ENCODE results near the gene ECE2. TPM values are rescaled to one million over a fixed set of nuclear protein-coding genes. Genes with fewer than 3 reads are reported as not detected.

The ECE2 gene
- total RNA-seq, 2 donors from 2014 or later = not detected

- Mint-ChIP-seq H3K27me3 (peaks cover 6% of the 10 kb centered on the region), H3K4me3 (no peak overlapping the region), H3K36me3 (ENCODE audit: low read depth) (no peaks in the 10 kb centered on the region), H3K27ac (no peak overlapping the region), H3K4me1 (peaks cover 9% of the 10 kb centered on the region)
- DNase-seq (no peak), ATAC-seq (no peak)
- no peaks in the 10 kb centered on the region for H3K9me3 ChIP-seq (ENCODE audit: control insufficient read depth, low read length, poor library complexity, severe bottlenecking)
Observed at GRCh38 chr3:184295771-184296170, 19.9 kb downstream of the ECE2 start.

DNA sequence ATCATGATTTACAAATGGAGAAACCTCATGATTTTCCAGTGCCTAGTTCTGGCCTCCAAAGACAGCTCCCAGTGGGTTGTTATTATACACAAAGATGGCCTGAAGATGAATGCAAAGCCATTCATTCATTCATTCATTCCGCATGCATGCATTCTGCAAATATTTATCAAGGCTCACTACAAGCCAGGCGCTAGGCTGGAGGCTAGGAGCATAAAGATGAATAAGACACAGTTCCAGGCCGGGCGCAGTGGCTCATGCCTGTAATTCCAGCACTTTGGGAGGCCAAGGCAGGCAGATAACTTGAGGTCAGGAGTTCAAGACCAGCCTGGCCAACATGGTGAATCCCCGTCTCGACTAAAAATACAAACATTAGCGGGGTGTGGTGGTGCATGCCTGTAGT, 20.8 kb downstream of the ECE2 start:
- ATAC-seq = no peak
- no peak overlapping the region for H3K4me3 Mint-ChIP-seq
- no peak for DNase-seq
- H3K9me3 ChIP-seq (ENCODE audit: control insufficient read depth, low read length, poor library complexity, severe bottlenecking) = no peaks in the 10 kb centered on the region
- no peaks in the 10 kb centered on the region for H3K36me3 Mint-ChIP-seq (ENCODE audit: low read depth)
- peaks cover 6% of the 10 kb centered on the region for H3K27me3 Mint-ChIP-seq
- H3K4me1 Mint-ChIP-seq = peaks cover 11% of the 10 kb centered on the region
- H3K27ac Mint-ChIP-seq = no peak overlapping the region

DNA sequence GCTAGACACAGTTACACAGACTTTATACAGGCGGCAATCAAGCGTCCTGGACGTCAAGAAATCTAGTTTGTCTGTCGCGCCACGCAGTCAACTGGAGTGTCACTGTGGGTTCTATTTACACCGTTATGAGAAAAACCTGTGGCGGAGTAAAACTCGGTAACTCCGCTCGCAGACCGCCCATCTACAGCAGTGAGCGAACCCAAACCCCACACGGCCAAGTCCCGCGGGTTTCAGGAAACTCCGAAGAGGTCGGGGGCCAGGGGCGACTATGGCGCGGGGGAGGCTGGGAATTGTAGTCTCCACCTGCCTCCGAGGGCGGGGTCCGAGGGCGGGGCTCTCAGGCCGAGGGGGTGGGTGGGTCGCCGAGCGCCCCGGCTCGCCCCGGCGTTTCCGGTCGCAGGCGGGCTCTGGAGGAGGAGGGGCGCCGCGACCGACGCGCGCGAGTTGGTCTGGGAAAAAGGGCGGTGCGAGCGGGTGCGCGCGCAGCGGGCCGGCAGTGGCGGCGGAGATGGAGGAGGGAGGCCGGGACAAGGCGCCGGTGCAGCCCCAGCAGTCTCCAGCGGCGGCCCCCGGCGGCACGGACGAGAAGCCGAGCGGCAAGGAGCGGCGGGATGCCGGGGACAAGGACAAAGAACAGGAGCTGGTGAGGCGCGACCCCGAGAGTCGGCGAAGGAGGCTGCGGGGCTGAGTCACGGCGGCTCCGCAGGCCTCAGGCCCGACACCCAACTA, 23.1 kb downstream of the ECE2 start, which contains the start of gene PSMD2:
Gene PSMD2, plus strand, starts transcription at position 483 of the 729 bp plus-strand sequence. Its CDS starts 26 bp downstream, at position 509.
- Mint-ChIP-seq H3K4me3 (peak within 1 kb of the TSS; percentile 92), H3K27me3 (no peaks in the 10 kb centered on the region), H3K4me1 (peaks cover 16% of the 10 kb centered on the region), H3K27ac (peak within 1 kb of the TSS; percentile 91), H3K36me3 (ENCODE audit: low read depth) (no peaks in the 10 kb centered on the region)
- DNase-seq (peak; percentile 95 to 98 (median 98)), ATAC-seq (peak; percentile 96)
- no peaks in the 10 kb centered on the region for H3K9me3 ChIP-seq (ENCODE audit: control insufficient read depth, low read length, poor library complexity, severe bottlenecking)

DNA sequence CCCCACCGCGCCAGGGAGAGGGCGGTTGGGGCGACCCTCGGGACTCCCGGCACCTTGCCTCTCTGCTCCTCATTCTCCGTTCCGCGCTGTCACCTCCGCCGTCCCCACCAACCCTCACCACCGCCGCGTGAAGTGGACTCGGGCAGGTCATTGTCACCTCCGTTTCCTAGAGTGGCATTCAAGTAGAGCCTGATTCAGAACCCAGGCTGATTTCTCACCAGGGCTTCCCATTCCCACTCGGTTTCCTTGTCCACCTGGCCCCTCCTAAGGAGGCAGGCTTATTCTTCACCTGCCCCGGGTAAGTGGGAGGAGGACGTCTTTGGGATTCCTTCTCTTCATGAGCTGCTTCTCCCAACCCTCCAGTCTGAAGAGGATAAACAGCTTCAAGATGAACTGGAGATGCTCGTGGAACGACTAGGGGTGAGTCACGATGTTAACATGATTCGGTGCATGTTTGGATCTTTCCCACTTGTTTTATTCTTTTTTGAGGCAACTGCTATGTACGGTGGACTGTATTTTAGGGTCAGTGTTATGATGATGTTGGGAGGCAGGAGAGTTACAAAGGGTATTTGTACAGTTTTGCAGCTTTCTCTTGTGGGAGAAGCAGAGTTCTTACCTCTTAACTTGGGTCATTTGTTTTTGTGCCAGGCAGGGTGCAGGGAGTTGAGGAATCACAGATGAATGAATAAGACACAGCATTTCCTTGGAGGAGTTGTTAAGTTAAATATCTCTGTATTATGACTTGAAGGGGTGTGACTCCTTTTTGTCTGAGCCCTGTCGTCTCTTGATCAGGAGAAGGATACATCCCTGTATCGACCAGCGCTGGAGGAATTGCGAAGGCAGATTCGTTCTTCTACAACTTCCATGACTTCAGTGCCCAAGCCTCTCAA, 23.9 kb downstream of the ECE2 start:
- Mint-ChIP-seq H3K36me3 (ENCODE audit: low read depth) (peaks cover 4% of the 10 kb centered on the region), H3K27ac (peak overlapping the region; percentile 91), H3K4me1 (peaks cover 18% of the 10 kb centered on the region), H3K4me3 (peak overlapping the region; percentile 92), H3K27me3 (no peaks in the 10 kb centered on the region)
- H3K9me3 ChIP-seq (ENCODE audit: control insufficient read depth, low read length, poor library complexity, severe bottlenecking) = no peaks in the 10 kb centered on the region
- ATAC-seq (no peak), DNase-seq (no peak)

GRCh38 chr3:184300378-184300720, 24.5 kb downstream of the ECE2 start:
- DNase-seq = no peak
- H3K27ac Mint-ChIP-seq = peak overlapping the region; percentile 91
- H3K9me3 ChIP-seq (ENCODE audit: control insufficient read depth, low read length, poor library complexity, severe bottlenecking) = no peaks in the 10 kb centered on the region
- H3K4me1 Mint-ChIP-seq = peaks cover 18% of the 10 kb centered on the region
- peak overlapping the region; percentile 92 for H3K4me3 Mint-ChIP-seq
- peaks cover 4% of the 10 kb centered on the region for H3K36me3 Mint-ChIP-seq (ENCODE audit: low read depth)
- no peaks in the 10 kb centered on the region for H3K27me3 Mint-ChIP-seq
- ATAC-seq = no peak

DNA sequence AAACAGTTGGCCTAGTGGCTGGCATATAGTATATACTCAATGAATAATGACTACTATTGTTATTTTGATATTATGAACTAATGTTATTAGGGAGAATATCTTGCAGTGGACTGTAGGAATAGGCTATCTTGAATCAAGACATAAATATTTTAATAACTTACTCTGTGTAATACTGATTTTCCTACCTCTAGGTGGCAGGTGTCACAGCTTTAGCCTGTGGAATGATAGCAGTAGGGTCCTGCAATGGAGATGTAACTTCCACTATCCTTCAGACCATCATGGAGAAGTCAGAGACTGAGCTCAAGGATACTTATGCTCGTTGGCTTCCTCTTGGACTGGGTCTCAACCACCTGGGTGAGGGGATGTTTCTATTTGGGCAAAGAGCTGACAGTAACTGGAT, 29.8 kb downstream of the ECE2 start:
- H3K4me3 Mint-ChIP-seq = no peak overlapping the region
- no peak overlapping the region for H3K27ac Mint-ChIP-seq
- ATAC-seq (peak; percentile 51), DNase-seq (no peak)
- H3K4me1 Mint-ChIP-seq = peaks cover 19% of the 10 kb centered on the region
- H3K27me3 Mint-ChIP-seq = no peaks in the 10 kb centered on the region
- peaks cover 17% of the 10 kb centered on the region for H3K36me3 Mint-ChIP-seq (ENCODE audit: low read depth)
- H3K9me3 ChIP-seq (ENCODE audit: control insufficient read depth, low read length, poor library complexity, severe bottlenecking) = no peaks in the 10 kb centered on the region

GRCh38 chr3:184306341-184306972, 30.6 kb downstream of the ECE2 start:
- Mint-ChIP-seq H3K4me3 (no peak overlapping the region), H3K27ac (no peak overlapping the region), H3K27me3 (no peaks in the 10 kb centered on the region), H3K36me3 (ENCODE audit: low read depth) (peaks cover 17% of the 10 kb centered on the region), H3K4me1 (peaks cover 18% of the 10 kb centered on the region)
- ATAC-seq (no peak), DNase-seq (no peak)
- no peaks in the 10 kb centered on the region for H3K9me3 ChIP-seq (ENCODE audit: control insufficient read depth, low read length, poor library complexity, severe bottlenecking)

DNA sequence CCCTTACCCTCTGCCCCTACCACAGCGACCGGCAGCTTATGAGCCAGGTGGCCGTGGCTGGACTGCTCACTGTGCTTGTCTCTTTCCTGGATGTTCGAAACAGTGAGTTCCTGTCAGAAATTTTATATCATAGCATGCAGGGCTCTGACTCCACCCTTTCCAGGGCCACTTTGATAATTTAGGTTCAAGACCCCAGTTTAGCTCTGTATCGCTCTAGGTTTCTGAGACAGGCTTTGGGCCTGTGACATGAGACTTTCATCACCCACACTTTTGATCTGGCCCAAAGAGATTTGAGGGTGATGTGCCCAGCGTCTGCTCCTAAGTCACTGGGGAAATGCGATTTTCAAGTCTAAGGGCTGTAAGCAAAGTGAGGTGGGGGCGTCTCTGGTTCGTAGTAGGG, 32.1 kb downstream of the ECE2 start:
- Mint-ChIP-seq H3K27me3 (no peaks in the 10 kb centered on the region), H3K27ac (no peak overlapping the region), H3K4me3 (no peak overlapping the region), H3K4me1 (peaks cover 15% of the 10 kb centered on the region), H3K36me3 (ENCODE audit: low read depth) (peaks cover 17% of the 10 kb centered on the region)
- no peak for ATAC-seq
- no peak for DNase-seq
- no peaks in the 10 kb centered on the region for H3K9me3 ChIP-seq (ENCODE audit: control insufficient read depth, low read length, poor library complexity, severe bottlenecking)

DNA sequence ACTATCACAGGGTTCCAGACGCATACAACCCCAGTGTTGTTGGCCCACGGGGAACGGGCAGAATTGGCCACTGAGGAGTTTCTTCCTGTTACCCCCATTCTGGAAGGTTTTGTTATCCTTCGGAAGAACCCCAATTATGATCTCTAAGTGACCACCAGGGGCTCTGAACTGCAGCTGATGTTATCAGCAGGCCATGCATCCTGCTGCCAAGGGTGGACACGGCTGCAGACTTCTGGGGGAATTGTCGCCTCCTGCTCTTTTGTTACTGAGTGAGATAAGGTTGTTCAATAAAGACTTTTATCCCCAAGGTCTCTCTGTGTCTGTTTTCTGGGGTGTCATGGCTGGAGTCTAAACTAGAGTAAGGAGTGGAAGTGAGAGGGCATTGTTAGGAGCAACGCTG, 32.9 kb downstream of the ECE2 start:
- peaks cover 15% of the 10 kb centered on the region for H3K4me1 Mint-ChIP-seq
- no peaks in the 10 kb centered on the region for H3K27me3 Mint-ChIP-seq
- H3K4me3 Mint-ChIP-seq = no peak overlapping the region
- no peak for ATAC-seq
- H3K9me3 ChIP-seq (ENCODE audit: control insufficient read depth, low read length, poor library complexity, severe bottlenecking) = no peaks in the 10 kb centered on the region
- H3K27ac Mint-ChIP-seq = peak overlapping the region; percentile 41
- H3K36me3 Mint-ChIP-seq (ENCODE audit: low read depth) = peaks cover 17% of the 10 kb centered on the region
- no peak for DNase-seq

- H3K27me3 Mint-ChIP-seq = no peaks in the 10 kb centered on the region
- H3K36me3 Mint-ChIP-seq (ENCODE audit: low read depth) = peaks cover 9% of the 10 kb centered on the region
- no peak overlapping the region for H3K27ac Mint-ChIP-seq
- H3K4me3 Mint-ChIP-seq = no peak overlapping the region
- H3K9me3 ChIP-seq (ENCODE audit: control insufficient read depth, low read length, poor library complexity, severe bottlenecking) = no peaks in the 10 kb centered on the region
- H3K4me1 Mint-ChIP-seq = peaks cover 17% of the 10 kb centered on the region
- ATAC-seq (no peak), DNase-seq (no peak)
Observed at GRCh38 chr3:184311633-184312032, 35.8 kb downstream of the ECE2 start.

DNA sequence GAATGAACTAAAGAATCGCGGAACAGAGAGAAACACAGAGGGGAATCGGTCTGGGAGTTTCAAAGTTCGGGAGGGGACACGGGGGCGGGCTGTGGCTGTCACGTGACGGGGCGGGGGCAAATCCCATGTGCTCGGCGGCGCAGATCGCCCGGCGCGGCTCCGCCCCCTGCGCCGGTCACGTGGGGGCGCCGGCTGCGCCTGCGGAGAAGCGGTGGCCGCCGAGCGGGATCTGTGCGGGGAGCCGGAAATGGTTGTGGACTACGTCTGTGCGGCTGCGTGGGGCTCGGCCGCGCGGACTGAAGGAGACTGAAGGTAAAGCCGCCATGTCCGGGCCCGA, 38.5 kb downstream of the ECE2 start, which contains the start of gene EIF4G1:
Gene EIF4G1, plus strand, starts transcription at position 244 of the 337 bp plus-strand sequence. CDS start 1,191 bp downstream, outside the sequence.
- ATAC-seq = peak; percentile 88
- Mint-ChIP-seq H3K27me3 (no peaks in the 10 kb centered on the region), H3K36me3 (ENCODE audit: low read depth) (peaks cover 2% of the 10 kb centered on the region), H3K4me3 (peak within 1 kb of the TSS; percentile 87), H3K4me1 (peaks cover 34% of the 10 kb centered on the region), H3K27ac (peak within 1 kb of the TSS; percentile 86)
- H3K9me3 ChIP-seq (ENCODE audit: control insufficient read depth, low read length, poor library complexity, severe bottlenecking) = no peaks in the 10 kb centered on the region
- peak; percentile 89 to 94 (median 92) for DNase-seq

GRCh38 chr3:184314700-184315542, 39.1 kb downstream of the ECE2 start:
- DNase-seq (peak; percentile 53 to 71 (median 70)), ATAC-seq (peak; percentile 67)
- H3K36me3 Mint-ChIP-seq (ENCODE audit: low read depth) = peaks cover 2% of the 10 kb centered on the region
- no peaks in the 10 kb centered on the region for H3K27me3 Mint-ChIP-seq
- peaks cover 36% of the 10 kb centered on the region for H3K4me1 Mint-ChIP-seq
- no peaks in the 10 kb centered on the region for H3K9me3 ChIP-seq (ENCODE audit: control insufficient read depth, low read length, poor library complexity, severe bottlenecking)
- H3K4me3 Mint-ChIP-seq = peak overlapping the region; percentile 87
- peak overlapping the region; percentile 86 for H3K27ac Mint-ChIP-seq

All from T-helper 17 cell (primary cell).